GM12874 (cell line): ENCODE results near the gene GTPBP1.

ENCODE experiments used
- CTCF ChIP-seq: IDR thresholded peaks from 2 replicates; pipeline ENCODE4 v1.5.1; 2011; ENCODE audit warnings: low read depth, mild to moderate bottlenecking, control low read depth, low read length, moderate library complexity; ENCODE audit not compliant: insufficient read depth

GTPBP1 gene

GRCh38 chr22:38706101-38706900 lies 557 bp downstream of the GTPBP1 start:
- TF ChIP-seq CTCF = no peak

- no peak for TF ChIP-seq CTCF
Observed at GRCh38 chr22:38706901-38707195, 1.1 kb downstream of the GTPBP1 start.

GRCh38 chr22:38707346-38707745 lies 1.6 kb downstream of the GTPBP1 start:
- TF ChIP-seq CTCF = no peak

DNA sequence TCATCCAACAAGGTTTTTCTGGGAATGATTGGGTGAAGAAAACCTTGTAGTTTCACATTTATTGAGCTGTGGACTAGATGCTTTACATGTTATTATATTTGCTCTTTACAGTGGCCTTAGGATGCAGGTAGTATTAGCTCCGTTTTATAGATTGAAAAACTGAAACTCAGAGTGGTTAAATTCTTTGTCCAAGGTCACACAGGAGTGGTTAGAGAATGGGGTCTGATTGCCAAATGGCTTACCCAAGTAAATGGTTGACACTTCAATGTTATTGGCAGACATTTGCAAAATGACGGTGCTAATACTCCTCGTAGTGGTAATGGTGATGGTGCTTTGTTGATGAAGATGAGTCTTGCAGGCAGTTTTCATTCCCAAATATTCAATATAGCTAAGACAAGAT lies 2.2 kb downstream of the GTPBP1 start:
- TF ChIP-seq CTCF = no peak

DNA sequence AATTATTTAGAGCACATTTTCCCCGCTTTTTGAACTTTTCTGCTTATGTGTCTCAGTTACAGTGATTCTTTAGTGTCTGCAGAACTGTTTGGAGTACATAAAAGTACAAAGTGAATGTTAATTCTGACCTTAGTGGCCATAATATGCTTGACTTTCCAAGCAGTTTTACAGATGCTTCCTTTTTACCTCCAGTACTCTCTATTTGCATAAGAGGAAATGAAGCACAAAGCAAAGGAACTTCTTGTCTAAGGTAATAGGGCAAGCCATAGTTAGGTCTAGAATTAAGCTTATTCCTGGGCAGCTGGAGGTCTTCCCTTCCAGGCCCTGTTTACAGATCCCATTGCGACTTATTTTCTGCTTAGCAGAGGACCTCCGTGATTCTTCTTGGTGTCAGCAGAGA lies 3.6 kb downstream of the GTPBP1 start:
- TF ChIP-seq CTCF = no peak

DNA sequence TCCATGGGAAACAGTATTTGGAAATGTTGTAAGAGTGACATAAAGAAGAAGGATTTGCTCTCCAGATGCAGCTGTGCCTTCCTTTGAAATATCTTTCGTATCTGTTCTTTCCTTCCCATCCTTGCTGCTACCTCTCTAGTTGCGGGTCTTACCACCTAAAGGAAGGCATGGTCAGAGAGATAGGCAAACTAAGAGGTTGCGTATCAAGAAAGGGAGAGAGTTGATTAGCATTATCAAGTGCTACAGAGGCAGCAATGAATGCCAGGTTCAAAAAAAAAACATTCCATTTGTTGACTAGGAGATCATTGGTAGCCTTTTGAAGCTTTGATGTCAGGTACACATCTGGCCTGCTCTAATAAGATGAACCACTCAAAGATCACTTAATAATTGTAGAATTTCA lies 4.6 kb downstream of the GTPBP1 start:
- TF ChIP-seq CTCF = no peak

DNA sequence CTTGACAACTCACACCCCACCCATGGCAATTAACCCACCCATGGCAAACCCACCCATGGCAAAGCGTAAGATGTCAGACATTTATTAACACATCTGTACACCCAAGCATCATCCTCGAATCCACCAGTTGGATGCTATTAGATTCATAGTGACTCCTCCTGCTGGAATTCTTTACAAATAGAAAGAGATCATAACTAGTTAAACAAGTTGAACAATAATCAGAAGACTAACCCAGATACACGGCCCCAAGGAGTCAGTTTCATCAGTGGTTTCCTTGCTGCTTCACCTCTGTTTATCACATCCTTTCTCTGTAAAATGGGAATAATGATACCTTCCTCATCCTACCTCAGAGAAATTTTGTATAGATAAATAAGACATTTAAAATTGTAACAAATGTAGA lies 5.1 kb downstream of the GTPBP1 start:
- no peak for TF ChIP-seq CTCF
